ENCODE measurements around the gene HDAC4. TPM values are rescaled to one million over a fixed set of nuclear protein-coding genes. Genes with fewer than 3 reads are reported as not detected.

Gene HDAC4
- total RNA-seq, 1 experiment from 2014 or later, result 32.0 TPM

- H3K79me1 ChIP-seq (ENCODE audit: insufficient read depth, low read depth, low read length, poor library complexity, severe bottlenecking), result peaks cover 13% of the 10 kb centered on the region
- peak; percentile 4 for DNase-seq
- H3K79me2 ChIP-seq (ENCODE audit: insufficient read depth, low read length), result peaks cover 13% of the 10 kb centered on the region; the same call in 1 of the 2 replicates
- H2BK12ac ChIP-seq (ENCODE audit: insufficient read length, low read depth, low read length), result no peak overlapping the region
- no peak overlapping the region for H3K56ac ChIP-seq (ENCODE audit: insufficient read length, low read depth, low read length)
- H4K20me1 ChIP-seq (ENCODE audit: control insufficient read depth, insufficient read depth, insufficient read length), result peaks cover 4% of the 10 kb centered on the region
- Mint-ChIP-seq H3K4me1 (peaks cover 16 to 19% of the 10 kb centered on the region in 2 experiments), H3K36me3 (ENCODE audit: insufficient read depth in 1 of 3, low read depth in 3 of 3) (peaks cover 19 to 41% (median 27%) of the 10 kb centered on the region in 3 experiments), H3K4me3 (no peak overlapping the region), H3K27ac (no peak overlapping the region), H3K27me3 (ENCODE audit: low read depth) (no peaks in the 10 kb centered on the region), H3K9me3 (peaks cover 23 to 25% of the 10 kb centered on the region in 2 experiments)
- no peaks in the 10 kb centered on the region for H3K27me3 ChIP-seq (ENCODE audit: insufficient read depth, low read length)
- H3K9ac ChIP-seq (ENCODE audit: extremely low read depth, insufficient read length, low read length), result no peak overlapping the region
- H2BK20ac ChIP-seq (ENCODE audit: low read depth, low read length, poor library complexity, severe bottlenecking), result no peak overlapping the region
- no peak overlapping the region for H2BK15ac ChIP-seq (ENCODE audit: low read depth, low read length)
- H4K91ac ChIP-seq (ENCODE audit: insufficient read length, low read depth, low read length), result no peak overlapping the region
- TF ChIP-seq, protein P1, sequence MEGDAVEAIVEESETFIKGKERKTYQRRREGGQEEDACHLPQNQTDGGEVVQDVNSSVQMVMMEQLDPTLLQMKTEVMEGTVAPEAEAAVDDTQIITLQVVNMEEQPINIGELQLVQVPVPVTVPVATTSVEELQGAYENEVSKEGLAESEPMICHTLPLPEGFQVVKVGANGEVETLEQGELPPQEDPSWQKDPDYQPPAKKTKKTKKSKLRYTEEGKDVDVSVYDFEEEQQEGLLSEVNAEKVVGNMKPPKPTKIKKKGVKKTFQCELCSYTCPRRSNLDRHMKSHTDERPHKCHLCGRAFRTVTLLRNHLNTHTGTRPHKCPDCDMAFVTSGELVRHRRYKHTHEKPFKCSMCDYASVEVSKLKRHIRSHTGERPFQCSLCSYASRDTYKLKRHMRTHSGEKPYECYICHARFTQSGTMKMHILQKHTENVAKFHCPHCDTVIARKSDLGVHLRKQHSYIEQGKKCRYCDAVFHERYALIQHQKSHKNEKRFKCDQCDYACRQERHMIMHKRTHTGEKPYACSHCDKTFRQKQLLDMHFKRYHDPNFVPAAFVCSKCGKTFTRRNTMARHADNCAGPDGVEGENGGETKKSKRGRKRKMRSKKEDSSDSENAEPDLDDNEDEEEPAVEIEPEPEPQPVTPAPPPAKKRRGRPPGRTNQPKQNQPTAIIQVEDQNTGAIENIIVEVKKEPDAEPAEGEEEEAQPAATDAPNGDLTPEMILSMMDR (conservative IDR thresholded peaks at IDR 0.05), result no peak
- H3K4me1 ChIP-seq (ENCODE audit: insufficient read depth, low read length), result no peaks in the 10 kb centered on the region
- no peak overlapping the region for H3K18ac ChIP-seq (ENCODE audit: insufficient read length, low read depth, low read length)
- no peak overlapping the region for H3K27ac ChIP-seq (ENCODE audit: insufficient read length, low read depth, low read length)
- no peak overlapping the region for H2AK5ac ChIP-seq (ENCODE audit: insufficient read length, low read length)
- no peak overlapping the region for H3K4ac ChIP-seq (ENCODE audit: low read depth, low read length)
- H4K5ac ChIP-seq (ENCODE audit: insufficient read length, low read depth, low read length), result no peak overlapping the region
- no peak overlapping the region for H3K23ac ChIP-seq (ENCODE audit: insufficient read length, low read depth, low read length)
- H4K8ac ChIP-seq (replicated peaks; ENCODE audit: insufficient read length, low read depth, low read length), result no peak overlapping the region
- WGBS (ENCODE audit: extremely low coverage, insufficient read length, low lambda C conversion rate), result no CpG with 5 or more reads among the region's 10 CpGs
- H2BK5ac ChIP-seq (ENCODE audit: insufficient read length, low read length), result no peak overlapping the region
- H3T11ph ChIP-seq (ENCODE audit: low read length), result no peak overlapping the region
- H2AFZ ChIP-seq (ENCODE audit: low read length), result no peak overlapping the region
- no peaks in the 10 kb centered on the region for H3K9me3 ChIP-seq (ENCODE audit: control insufficient read depth, low read depth, low read length)
- H2BK120ac ChIP-seq (ENCODE audit: low read depth, low read length, poor library complexity, severe bottlenecking), result no peak overlapping the region
- no peaks in the 10 kb centered on the region for H3K23me2 ChIP-seq (ENCODE audit: insufficient read length, low read depth, low read length, poor library complexity, severe bottlenecking)
- H3K14ac ChIP-seq (ENCODE audit: insufficient read depth, low read length), result no peak overlapping the region
- H3K4me2 ChIP-seq (ENCODE audit: insufficient read depth, insufficient read length, low read length), result no peak overlapping the region
Measured at GRCh38 chr2:239315308-239315707, 85.5 kb downstream of the HDAC4 start.
